Myometrial cell (primary cell): ENCODE results near the gene LAMC2. TPM values are rescaled to one million over a fixed set of nuclear protein-coding genes. Genes with fewer than 3 reads are reported as not detected.

Experiments
- total RNA-seq: library from RNA; depleted of rRNA; stranded (reverse); fragments of >200 nt; gene quantifications from 2 replicates; pipeline ENCODE4 v1.2.3, GENCODE V29; 2015

Gene LAMC2
- 0.58 and 1.6 TPM in 2 replicates for total RNA-seq

DNA sequence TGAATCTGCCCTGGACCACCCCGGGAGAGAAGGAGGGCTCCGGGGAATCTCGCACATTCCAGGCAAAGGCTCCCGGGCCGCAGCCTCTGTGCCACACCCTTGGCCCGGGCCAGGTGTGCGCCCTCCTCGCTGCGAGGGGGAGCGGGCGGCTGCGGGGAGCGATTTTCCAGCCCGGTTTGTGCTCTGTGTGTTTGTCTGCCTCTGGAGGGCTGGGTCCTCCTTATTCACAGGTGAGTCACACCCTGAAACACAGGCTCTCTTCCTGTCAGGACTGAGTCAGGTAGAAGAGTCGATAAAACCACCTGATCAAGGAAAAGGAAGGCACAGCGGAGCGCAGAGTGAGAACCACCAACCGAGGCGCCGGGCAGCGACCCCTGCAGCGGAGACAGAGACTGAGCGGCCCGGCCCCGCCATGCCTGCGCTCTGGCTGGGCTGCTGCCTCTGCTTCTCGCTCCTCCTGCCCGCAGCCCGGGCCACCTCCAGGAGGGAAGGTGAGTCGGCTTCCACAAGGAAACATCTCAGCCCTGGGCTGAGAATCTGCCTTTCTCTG, at the start of gene LAMC2:
TSS of gene LAMC2 (plus strand) at position 324 of the 550 bp plus-strand sequence. CDS start at position 413, 89 bp downstream.

Other genes with a start within 250 kb of the LAMC2 start
- gene SHCBP1L, start 233.1 kb upstream of the LAMC2 start, total RNA-seq: not detected in 2 replicates
- 192 and 217 TPM in 2 replicates for gene LAMC1, start 162.8 kb upstream of the LAMC2 start, total RNA-seq
- 0.53 and 1.4 TPM in 2 replicates for gene NMNAT2, start 232.1 kb downstream of the LAMC2 start, total RNA-seq